Fibroblast of lung (primary cell): ENCODE results near the gene ARID3A.

Source experiments
- EZH2 ChIP-seq: IDR thresholded peaks from 2 replicates; pipeline ENCODE4 v1.5.1; 2012; ENCODE audit warnings: low read length, control low read depth, mild to moderate bottlenecking; ENCODE audit errors: missing control alignments
- TF ChIP-seq, protein P1 (sequence below), 2 donors: IDR thresholded peaks in 1 of 2; conservative IDR thresholded peaks in 1 of 2; 1 replicate in 1 of 2; 2 replicates in 1 of 2; pipeline ENCODE4 v1.5.1; 2011 to 2012; ENCODE audit warnings: low read length in 2 of 2, control low read depth in 1 of 2, inconsistent platforms in 1 of 2, low read depth in 1 of 2, mild to moderate bottlenecking in 1 of 2

DNA sequence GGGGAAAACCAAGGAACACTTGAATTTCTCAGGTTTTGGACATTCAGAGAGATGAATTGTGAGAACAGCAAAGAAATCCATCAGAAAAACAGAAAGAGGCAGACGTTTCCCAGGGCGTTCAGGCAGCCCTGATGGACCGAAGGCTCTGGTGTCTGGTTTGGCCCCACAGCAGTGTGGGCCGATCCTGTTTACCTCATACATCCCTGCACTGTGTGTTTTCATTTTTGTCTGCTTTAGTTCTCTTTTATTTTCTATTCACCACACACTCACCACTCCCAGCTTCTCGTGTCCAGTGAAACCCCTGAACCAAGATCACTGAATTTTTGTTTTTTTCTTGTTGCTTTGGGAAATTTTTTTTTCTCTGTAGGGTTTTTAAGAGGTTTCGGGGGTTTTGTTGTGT lies 46.4 kb downstream of the ARID3A start:
- TF ChIP-seq, protein P1, sequence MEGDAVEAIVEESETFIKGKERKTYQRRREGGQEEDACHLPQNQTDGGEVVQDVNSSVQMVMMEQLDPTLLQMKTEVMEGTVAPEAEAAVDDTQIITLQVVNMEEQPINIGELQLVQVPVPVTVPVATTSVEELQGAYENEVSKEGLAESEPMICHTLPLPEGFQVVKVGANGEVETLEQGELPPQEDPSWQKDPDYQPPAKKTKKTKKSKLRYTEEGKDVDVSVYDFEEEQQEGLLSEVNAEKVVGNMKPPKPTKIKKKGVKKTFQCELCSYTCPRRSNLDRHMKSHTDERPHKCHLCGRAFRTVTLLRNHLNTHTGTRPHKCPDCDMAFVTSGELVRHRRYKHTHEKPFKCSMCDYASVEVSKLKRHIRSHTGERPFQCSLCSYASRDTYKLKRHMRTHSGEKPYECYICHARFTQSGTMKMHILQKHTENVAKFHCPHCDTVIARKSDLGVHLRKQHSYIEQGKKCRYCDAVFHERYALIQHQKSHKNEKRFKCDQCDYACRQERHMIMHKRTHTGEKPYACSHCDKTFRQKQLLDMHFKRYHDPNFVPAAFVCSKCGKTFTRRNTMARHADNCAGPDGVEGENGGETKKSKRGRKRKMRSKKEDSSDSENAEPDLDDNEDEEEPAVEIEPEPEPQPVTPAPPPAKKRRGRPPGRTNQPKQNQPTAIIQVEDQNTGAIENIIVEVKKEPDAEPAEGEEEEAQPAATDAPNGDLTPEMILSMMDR (conservative IDR thresholded peaks at IDR 0.05 in 1 of 2, IDR thresholded peaks at IDR 0.05 in 1 of 2; ENCODE audit: low read depth in 1 of 2, low read length in 2 of 2): no peak
- no peak for TF ChIP-seq EZH2
